Urothelium cell line (cell line): ENCODE data around the gene A4GNT.

ENCODE experiments used
- DNase-seq: peaks from one replicate; pipeline ENCODE4 v3.0.0; 2011; ENCODE audit warnings: low spot score, mixed read lengths
- FAIRE-seq: peaks from 2 replicates; lab custom pipeline; 2011; peaks lifted over from hg19 to GRCh38; lab: Jason Lieb, UNC

Gene A4GNT

DNA sequence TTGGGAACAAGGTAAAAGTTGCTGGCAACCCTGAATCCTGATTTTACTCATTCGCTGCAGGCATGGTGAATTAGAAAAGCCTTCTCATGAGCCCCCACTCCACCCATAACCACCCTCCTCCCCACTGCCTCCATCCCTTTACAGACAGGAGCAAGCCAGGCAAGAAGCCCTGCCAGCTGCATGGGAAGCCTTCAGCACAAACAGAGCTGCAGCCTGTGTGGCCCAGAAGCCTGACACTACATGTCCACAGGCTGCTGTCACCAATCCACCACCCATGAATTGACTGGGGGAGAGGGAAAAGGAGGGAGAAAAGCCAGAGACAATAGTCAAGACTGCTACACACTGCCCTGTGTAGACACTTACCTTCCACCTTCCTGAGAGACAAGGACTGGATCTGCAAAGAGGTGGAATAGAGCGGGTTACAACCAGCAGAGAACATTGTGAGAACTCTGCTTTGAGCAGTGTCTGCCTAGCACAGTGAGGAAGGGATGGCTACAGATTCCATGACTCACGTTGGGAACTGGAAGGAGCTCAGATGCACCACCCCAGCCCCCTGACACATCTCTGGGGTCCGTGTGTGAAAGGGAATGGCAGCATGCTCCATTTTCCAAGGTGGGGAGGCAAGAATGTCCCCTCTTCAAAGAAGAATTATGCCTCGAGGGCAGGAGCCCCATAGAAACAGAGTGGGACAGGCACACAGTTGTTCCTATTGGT, 50.7 kb downstream of the A4GNT start:
- FAIRE-seq (no peak), DNase-seq (no peak)

DNA sequence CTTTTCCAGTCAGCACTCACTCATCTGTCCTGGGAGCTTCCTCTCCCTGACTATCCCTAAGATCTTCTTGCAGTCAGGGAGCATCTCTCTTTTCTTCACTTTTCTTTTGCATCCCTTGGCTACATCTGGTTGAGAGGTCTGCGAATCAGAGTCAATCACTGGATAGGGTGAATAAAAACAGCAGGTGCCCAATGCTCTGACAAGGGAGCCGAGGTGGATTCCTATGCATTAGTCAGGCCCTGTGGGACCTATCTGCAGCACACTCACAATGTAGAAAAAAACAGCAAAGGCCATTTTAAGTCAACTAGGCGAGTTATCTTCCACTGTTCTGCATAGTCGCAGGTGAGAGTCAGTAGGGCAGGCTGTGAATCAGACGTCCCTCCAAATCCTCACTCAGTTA, 52.3 kb downstream of the A4GNT start:
- FAIRE-seq: no peak
- DNase-seq: no peak

DNA sequence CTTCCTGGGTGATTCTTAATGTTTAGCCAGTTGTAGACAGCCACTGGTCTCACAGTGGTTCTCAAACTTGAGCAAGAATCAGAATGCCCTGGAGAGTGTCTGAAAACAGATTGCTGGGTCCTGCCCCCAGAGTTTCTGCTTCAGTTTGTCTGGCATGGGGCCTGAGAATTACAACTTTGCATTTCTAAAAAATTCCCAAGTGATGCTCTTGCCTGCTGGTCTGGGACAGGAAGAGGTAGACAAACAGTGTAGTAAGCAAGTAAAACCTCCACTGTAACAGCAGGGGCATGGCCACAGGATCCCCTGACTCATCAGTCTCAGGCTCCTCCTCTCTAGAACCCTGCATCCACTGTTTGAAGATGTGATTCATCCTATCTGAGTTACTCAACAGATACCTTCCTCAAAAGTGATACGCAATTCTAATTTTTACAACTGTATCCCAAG, 53.3 kb downstream of the A4GNT start:
- peak; percentile 73 for DNase-seq
- no peak for FAIRE-seq

DNA sequence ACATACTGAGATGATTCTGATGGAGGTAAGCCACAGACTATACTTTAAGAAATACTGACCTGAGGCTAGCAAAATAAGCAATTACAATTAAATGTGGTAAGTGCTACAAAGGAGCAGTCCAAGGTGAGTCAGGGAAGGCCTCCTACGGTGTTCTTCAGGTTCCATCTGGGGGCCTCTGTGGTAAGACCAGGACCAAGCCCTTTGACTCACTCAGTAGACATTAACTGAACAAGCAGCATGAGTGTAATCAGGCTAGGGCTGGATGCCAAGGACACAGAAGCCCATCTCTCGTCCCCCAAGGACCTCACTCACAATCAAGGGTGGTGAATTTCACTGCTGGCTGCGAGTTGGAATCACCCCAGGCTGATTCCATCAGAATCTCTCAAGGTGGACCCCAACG, 54.1 kb downstream of the A4GNT start:
- FAIRE-seq (no peak), DNase-seq (no peak)
